ENCODE results near the gene MICU1. TPM values are rescaled to one million over a fixed set of nuclear protein-coding genes. Genes with fewer than 3 reads are reported as not detected.

Gene MICU1
- total and polyA plus RNA-seq, 2 of the 13 experiments (the other 11 are each of a cell fraction or from before 2014, with no cell fraction given), result 32.5 to 56.1 TPM

- TF ChIP-seq DRAP1 (CRISPR knock-in tag; IDR thresholded peaks at IDR 0.05), result no peak
- no peak for TF ChIP-seq MYNN (CRISPR knock-in tag; IDR thresholded peaks at IDR 0.05; ENCODE audit: low read depth)
- no peak for TF ChIP-seq IKZF4 (CRISPR knock-in tag; IDR thresholded peaks at IDR 0.05; ENCODE audit: borderline replicate concordance, low read depth, not compliant biosample characterization)
- TF ChIP-seq RNF2 (conservative IDR thresholded peaks at IDR 0.05; ENCODE audit: low read depth), result no peak
- TF ChIP-seq HMGXB4 (CRISPR knock-in tag; IDR thresholded peaks at IDR 0.05; ENCODE audit: borderline replicate concordance in 1 of 2, low read depth in 1 of 2), result no peak
Observed at GRCh38 chr10:72616716-72617115, 9.2 kb downstream of the MICU1 start (continued).

GRCh38 chr10:72615970-72616369 lies 9.9 kb downstream of the MICU1 start:
- H3K36me3 ChIP-seq (replicated peaks in 1 of 2; ENCODE audit: control insufficient read depth in 1 of 2, insufficient read depth in 2 of 2, low read length in 2 of 2), result no peaks in the 10 kb centered on the region
- H3K27me3 ChIP-seq (ENCODE audit: control insufficient read depth in 1 of 2, insufficient read depth in 2 of 2, low read length in 2 of 2), result no peaks in the 10 kb centered on the region
- no peaks in the 10 kb centered on the region for H4K20me1 ChIP-seq (ENCODE audit: insufficient read depth, low read length)
- no peak overlapping the region for H3K9ac ChIP-seq (ENCODE audit: insufficient read depth, low read depth, low read length)
- ATAC-seq (no peak), FAIRE-seq (no peak), DNase-seq (ENCODE audit: low spot score) (no peak)
- H3K27ac ChIP-seq (ENCODE audit: extremely low read length, insufficient read depth, low read length), result no peak overlapping the region
- H3K9me3 ChIP-seq (ENCODE audit: low read length), result no peaks in the 10 kb centered on the region
- in situ Hi-C loops (cut with HindIII; ENCODE audit: extremely low pct_ligation_motif_present, low pct_unique_long_range_greater_than_20kb) (no loop called here), intact Hi-C loops (cut with micrococcal nuclease; ENCODE audit: unreplicated experiment) (no loop called here)
- H2AFZ ChIP-seq (ENCODE audit: low read length), result no peak overlapping the region
- peaks cover 23% of the 10 kb centered on the region for H3K4me1 ChIP-seq (ENCODE audit: insufficient read depth, low read length)
- BruUV-seq (replicated peaks), result no TSS peak
- ChIA-PET POLR2A (no interaction called here), CTCF (ENCODE audit: low intra/inter-chr PET ratio, low total read pairs) (no interaction called here)
- 79% methylated on average over 3 of the region's 3 CpGs for WGBS (ENCODE audit: low lambda C conversion rate)
- TF ChIP-seq ZNF558 (CRISPR knock-in tag; IDR thresholded peaks at IDR 0.05; ENCODE audit: borderline replicate concordance), result no peak
- TF ChIP-seq ZNF563 (CRISPR knock-in tag; IDR thresholded peaks at IDR 0.05), result no peak
- no peak for TF ChIP-seq ZBTB3 (CRISPR knock-in tag; IDR thresholded peaks at IDR 0.05; ENCODE audit: borderline replicate concordance, low read depth)
- TF ChIP-seq MXD3 (CRISPR knock-in tag; IDR thresholded peaks at IDR 0.05), result no peak
- TF ChIP-seq MED1 (CRISPR knock-in tag; IDR thresholded peaks at IDR 0.05), result no peak
- no peak for TF ChIP-seq NCOA5 (CRISPR knock-in tag; IDR thresholded peaks at IDR 0.05)
- H3K4me2 ChIP-seq (ENCODE audit: low read depth, low read length), result no peak overlapping the region
- no peak overlapping the region for H3K4me3 ChIP-seq (replicated peaks in 1 of 3; ENCODE audit: insufficient read depth in 1 of 3, low read depth in 2 of 3, low read length in 3 of 3)
- peaks cover 40% of the 10 kb centered on the region for H3K79me2 ChIP-seq (ENCODE audit: insufficient read depth, low read length)

Data from HepG2 (cell line).